Ishikawa (cell line): ENCODE results near the gene CNPPD1.

Experiments
- CEBPB ChIP-seq: IDR thresholded peaks from 2 replicates; pipeline ENCODE4 v1.6.1; 2012
- CREB1 ChIP-seq: IDR thresholded peaks from 2 replicates; pipeline ENCODE4 v1.6.1; 2012; ENCODE audit warnings: low read depth
- EGR1 ChIP-seq: IDR thresholded peaks from 2 replicates; pipeline ENCODE4 v1.6.1; 2012
- EP300 ChIP-seq: IDR thresholded peaks from 2 replicates; pipeline ENCODE4 v1.6.1; 2012; ENCODE audit warnings: borderline replicate concordance
- FOXM1 ChIP-seq: IDR thresholded peaks from 2 replicates; pipeline ENCODE4 v1.6.1; 2012; ENCODE audit warnings: low read depth, borderline replicate concordance
- NFIC ChIP-seq: IDR thresholded peaks from 2 replicates; pipeline ENCODE4 v1.6.1; 2012
- RAD21 ChIP-seq: IDR thresholded peaks from 2 replicates; pipeline ENCODE4 v1.6.1; 2012; ENCODE audit warnings: low read depth
- REST ChIP-seq: IDR thresholded peaks from 2 replicates; pipeline ENCODE4 v1.6.1; 2012; ENCODE audit warnings: low read depth, mild to moderate bottlenecking
- TAF1 ChIP-seq: IDR thresholded peaks from 2 replicates; pipeline ENCODE4 v1.6.1; 2012; ENCODE audit warnings: low read depth, mild to moderate bottlenecking
- TEAD4 ChIP-seq: IDR thresholded peaks from 2 replicates; pipeline ENCODE4 v1.6.1; 2012
- YY1 ChIP-seq: IDR thresholded peaks from 2 replicates; pipeline ENCODE4 v1.6.1; 2012; ENCODE audit warnings: low read depth
- ZBTB7A ChIP-seq: IDR thresholded peaks from 2 replicates; pipeline ENCODE4 v1.6.1; 2012; ENCODE audit warnings: low read depth
- TF ChIP-seq, protein P1 (sequence below): IDR thresholded peaks from 2 replicates; pipeline ENCODE4 v1.6.1; 2012
- TF ChIP-seq, protein P2 (sequence below): IDR thresholded peaks from 2 replicates; pipeline ENCODE4 v1.6.1; 2012

- TF ChIP-seq REST = no peak
- no peak for TF ChIP-seq NFIC
- TF ChIP-seq FOXM1 = no peak
- TF ChIP-seq TAF1 = no peak
- no peak for TF ChIP-seq TEAD4
- TF ChIP-seq CREB1 = no peak
- TF ChIP-seq YY1 = no peak
- no peak for TF ChIP-seq CEBPB
- TF ChIP-seq EP300 = no peak
- TF ChIP-seq RAD21 = no peak
- TF ChIP-seq, protein P1, sequence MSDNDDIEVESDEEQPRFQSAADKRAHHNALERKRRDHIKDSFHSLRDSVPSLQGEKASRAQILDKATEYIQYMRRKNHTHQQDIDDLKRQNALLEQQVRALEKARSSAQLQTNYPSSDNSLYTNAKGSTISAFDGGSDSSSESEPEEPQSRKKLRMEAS = no peak
- no peak for TF ChIP-seq EGR1
- TF ChIP-seq ZBTB7A = no peak
- TF ChIP-seq, protein P2, sequence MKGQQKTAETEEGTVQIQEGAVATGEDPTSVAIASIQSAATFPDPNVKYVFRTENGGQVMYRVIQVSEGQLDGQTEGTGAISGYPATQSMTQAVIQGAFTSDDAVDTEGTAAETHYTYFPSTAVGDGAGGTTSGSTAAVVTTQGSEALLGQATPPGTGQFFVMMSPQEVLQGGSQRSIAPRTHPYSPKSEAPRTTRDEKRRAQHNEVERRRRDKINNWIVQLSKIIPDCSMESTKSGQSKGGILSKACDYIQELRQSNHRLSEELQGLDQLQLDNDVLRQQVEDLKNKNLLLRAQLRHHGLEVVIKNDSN = no peak
These were observed 50.2 kb downstream of the CNPPD1 start for GRCh38 chr2:219126555-219126954.
